Chondrocyte (in vitro differentiated cells): ENCODE measurements around the gene FIGLA. TPM values are rescaled to one million over a fixed set of nuclear protein-coding genes. Genes with fewer than 3 reads are reported as not detected.

ENCODE experiments used
- DNase-seq: peaks from one replicate; pipeline ENCODE4 v3.0.0; 2021; ENCODE audit warnings: mixed read lengths, low spot score
- H3K27ac Mint-ChIP-seq: one replicate; pipeline ENCODE4 v1.8.0; 2021; ENCODE audit warnings: mild to moderate bottlenecking, moderate library complexity, mixed read lengths; ENCODE audit not compliant: unreplicated experiment
- H3K27me3 Mint-ChIP-seq: 2 replicates; pipeline ENCODE4 v1.8.0; 2021; ENCODE audit warnings: low read depth, mixed read lengths
- H3K36me3 Mint-ChIP-seq: 2 replicates; pipeline ENCODE4 v1.8.0; 2021; ENCODE audit warnings: low read depth, mixed read lengths
- H3K4me1 Mint-ChIP-seq: 2 replicates; pipeline ENCODE4 v1.8.0; 2021; ENCODE audit warnings: low read depth, mild to moderate bottlenecking, mixed read lengths
- H3K4me3 Mint-ChIP-seq: one replicate; pipeline ENCODE4 v1.8.0; 2021; ENCODE audit warnings: mild to moderate bottlenecking, moderate library complexity, mixed read lengths; ENCODE audit not compliant: unreplicated experiment
- H3K9me3 Mint-ChIP-seq: 2 replicates; pipeline ENCODE4 v1.8.0; 2021; ENCODE audit warnings: low read depth, mixed read lengths
- total RNA-seq: library from RNA; stranded (reverse); gene quantifications from 3 replicates; pipeline ENCODE4 v1.2.1, GENCODE V29; 2021
- TF ChIP-seq, protein P1 (sequence below): fragments of 200-600 bp; sonication (generic); IDR thresholded peaks from 2 replicates; pipeline ENCODE4 v1.5.0; 2021; ENCODE audit warnings: antibody characterized with exemption, mild to moderate bottlenecking, moderate library complexity

Gene FIGLA
- total RNA-seq, 1 donor from 2014 or later, result not detected

DNA sequence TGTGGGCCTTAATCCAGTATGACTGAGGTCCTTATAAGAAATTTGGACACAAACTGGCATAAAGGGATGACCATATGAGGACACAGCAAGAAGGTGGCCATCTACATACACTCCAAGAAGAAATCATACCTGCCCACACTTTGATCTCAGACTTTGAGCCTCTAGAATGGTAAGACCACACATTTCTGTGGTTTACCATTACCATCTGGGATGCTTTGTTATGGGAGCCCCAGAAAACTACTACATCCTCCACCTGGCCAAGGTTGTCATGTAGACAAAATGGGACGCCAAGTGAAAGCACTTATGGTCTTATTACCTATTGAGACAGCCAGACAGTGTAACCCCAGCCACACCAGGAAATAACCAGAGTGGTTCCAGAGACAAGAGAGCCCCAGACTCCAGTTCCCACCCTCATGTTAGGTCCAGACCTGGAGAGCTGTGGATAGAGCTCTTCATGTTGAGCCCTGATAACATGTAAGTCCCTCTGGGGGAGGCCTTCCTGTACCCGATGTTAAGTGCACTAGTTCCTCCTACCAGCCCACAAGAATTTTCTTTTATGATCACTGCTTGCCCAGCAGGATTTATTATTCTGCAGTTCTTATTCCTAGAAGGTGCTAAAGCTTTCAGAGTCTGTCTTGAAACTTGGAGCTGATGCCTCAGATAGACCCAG lies 17.8 kb downstream of the FIGLA start:
- no peak overlapping the region for H3K27ac Mint-ChIP-seq
- H3K9me3 Mint-ChIP-seq, result no peaks in the 10 kb centered on the region

DNA sequence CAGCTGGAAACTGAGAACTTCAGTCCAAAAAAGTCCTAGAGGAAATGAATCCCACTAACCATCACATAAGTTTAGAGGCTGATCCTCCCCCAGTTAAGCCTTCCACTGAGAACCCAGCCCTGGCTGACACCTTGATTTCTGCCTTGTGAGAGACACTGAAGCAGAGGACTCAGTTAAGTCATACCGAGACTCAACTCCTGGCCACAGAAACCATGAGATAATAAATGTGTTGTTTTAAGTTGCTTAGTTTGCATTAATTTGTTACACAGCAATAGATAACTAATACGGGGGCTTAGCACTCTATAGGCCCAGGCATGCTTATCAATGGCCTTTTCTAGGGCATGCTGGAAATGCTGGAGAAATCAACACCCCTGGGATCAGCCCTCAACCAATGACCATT lies 19.0 kb downstream of the FIGLA start:
- Mint-ChIP-seq H3K27ac (no peak overlapping the region), H3K4me3 (no peak overlapping the region), H3K36me3 (peaks cover 2% of the 10 kb centered on the region), H3K4me1 (peaks cover 7% of the 10 kb centered on the region), H3K9me3 (no peaks in the 10 kb centered on the region), H3K27me3 (peaks cover 77% of the 10 kb centered on the region)
- DNase-seq, result no peak
- TF ChIP-seq, protein P1, sequence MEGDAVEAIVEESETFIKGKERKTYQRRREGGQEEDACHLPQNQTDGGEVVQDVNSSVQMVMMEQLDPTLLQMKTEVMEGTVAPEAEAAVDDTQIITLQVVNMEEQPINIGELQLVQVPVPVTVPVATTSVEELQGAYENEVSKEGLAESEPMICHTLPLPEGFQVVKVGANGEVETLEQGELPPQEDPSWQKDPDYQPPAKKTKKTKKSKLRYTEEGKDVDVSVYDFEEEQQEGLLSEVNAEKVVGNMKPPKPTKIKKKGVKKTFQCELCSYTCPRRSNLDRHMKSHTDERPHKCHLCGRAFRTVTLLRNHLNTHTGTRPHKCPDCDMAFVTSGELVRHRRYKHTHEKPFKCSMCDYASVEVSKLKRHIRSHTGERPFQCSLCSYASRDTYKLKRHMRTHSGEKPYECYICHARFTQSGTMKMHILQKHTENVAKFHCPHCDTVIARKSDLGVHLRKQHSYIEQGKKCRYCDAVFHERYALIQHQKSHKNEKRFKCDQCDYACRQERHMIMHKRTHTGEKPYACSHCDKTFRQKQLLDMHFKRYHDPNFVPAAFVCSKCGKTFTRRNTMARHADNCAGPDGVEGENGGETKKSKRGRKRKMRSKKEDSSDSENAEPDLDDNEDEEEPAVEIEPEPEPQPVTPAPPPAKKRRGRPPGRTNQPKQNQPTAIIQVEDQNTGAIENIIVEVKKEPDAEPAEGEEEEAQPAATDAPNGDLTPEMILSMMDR, result no peak

More for the DNA sequence above, 17.8 kb downstream of the FIGLA start:
- Mint-ChIP-seq H3K27me3 (peaks cover 79% of the 10 kb centered on the region), H3K36me3 (peaks cover 2% of the 10 kb centered on the region), H3K4me1 (peaks cover 3% of the 10 kb centered on the region), H3K4me3 (no peak overlapping the region)
- no peak for DNase-seq
- TF ChIP-seq, protein P1, result no peak

DNA sequence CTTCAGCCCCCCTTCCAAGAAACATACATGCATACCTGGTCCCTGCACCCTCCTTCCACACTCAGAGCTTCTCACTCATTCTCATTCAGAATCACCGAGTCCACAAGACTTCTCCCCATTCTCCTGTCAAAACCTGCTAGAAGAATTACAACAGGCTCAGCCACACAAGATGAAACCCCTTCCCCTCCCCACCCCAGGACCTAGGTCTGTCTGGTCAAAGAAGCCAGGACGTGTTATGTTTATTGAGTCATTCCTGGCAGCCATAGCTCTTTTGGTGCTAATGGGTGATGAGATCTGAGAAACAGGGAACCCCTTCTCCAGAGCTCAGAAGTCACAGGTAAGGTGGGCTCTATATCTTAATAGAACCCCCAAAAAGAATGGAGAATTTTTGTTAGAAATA lies 21.0 kb downstream of the FIGLA start:
- DNase-seq, result no peak
- H3K4me3 Mint-ChIP-seq, result no peak overlapping the region
- H3K4me1 Mint-ChIP-seq, result peaks cover 8% of the 10 kb centered on the region
- H3K36me3 Mint-ChIP-seq, result peaks cover 2% of the 10 kb centered on the region
- TF ChIP-seq, protein P1, result no peak
- H3K9me3 Mint-ChIP-seq, result no peaks in the 10 kb centered on the region
- peaks cover 75% of the 10 kb centered on the region for H3K27me3 Mint-ChIP-seq
- H3K27ac Mint-ChIP-seq, result no peak overlapping the region

DNA sequence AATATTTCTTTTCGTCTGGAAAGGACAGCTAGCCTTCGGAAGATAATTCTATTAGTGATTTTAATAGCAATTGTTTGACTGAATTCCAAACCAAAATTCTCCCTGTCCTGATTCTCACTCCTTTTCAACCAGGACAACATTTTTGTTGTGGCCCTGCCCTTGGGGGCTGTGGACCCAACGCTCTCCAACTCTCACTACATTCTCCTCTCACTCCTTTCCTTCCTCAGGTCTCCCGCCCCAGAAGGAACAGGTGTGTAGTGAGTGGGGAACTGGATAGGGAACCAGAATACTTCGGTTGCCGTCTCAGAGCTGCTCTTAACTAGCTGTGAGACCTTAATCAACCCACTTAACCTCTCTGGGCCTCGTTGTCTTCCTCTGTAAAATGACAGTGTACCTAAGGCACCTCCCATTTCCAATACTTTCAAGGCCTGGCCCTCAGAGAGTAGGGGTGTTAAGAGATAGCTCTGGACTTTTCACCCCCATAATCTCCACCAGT lies 21.8 kb downstream of the FIGLA start:
- H3K27me3 Mint-ChIP-seq, result peaks cover 72% of the 10 kb centered on the region
- H3K9me3 Mint-ChIP-seq, result no peaks in the 10 kb centered on the region
- no peak for DNase-seq
- H3K27ac Mint-ChIP-seq, result no peak overlapping the region
- H3K4me1 Mint-ChIP-seq, result peaks cover 8% of the 10 kb centered on the region
- TF ChIP-seq, protein P1, result no peak
- peaks cover under 1% of the 10 kb centered on the region for H3K36me3 Mint-ChIP-seq
- peak overlapping the region; percentile 43 for H3K4me3 Mint-ChIP-seq

DNA sequence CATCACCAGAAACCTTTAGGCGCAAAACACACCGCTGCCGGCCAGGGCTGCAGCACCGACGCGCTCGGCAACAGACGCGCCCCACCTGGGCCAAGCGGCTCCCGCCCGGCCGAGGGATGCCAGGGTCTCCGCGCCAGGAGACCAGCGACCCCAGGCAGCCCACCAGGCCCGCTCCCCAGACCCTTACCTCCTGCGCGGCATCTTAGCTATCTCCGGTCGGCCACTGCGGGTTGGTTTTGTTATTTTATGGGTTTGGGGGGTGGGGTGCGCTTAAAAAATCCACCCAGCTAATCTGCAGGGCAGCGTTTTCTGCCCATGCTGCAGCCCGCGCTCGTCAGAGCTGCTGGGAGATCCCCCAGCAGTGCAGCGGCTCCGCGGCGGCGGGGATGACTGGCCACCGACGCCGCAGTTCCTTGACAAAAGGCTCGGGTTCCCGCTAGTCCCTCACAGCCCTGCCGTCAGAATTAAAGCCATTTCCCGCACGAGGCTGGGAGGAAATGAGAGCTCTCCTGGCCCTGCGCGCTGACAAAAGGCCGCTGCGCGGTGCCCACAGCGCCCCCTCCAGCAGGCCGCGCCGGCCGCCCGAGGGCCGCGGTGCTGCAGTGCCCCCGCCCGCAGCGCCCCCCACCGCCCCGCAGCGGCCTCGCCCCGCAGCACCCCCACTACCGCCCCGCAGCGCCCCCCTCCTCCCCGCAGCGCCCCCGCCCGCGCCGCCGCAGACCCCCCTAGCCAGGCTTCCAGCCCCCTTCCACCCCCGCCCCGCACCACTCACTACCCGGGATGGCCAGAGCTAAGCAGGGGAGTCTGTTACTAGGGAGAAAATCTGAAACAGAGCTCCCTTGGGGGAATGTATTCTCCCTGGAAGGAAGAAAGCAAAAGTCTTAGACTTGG lies 22.5 kb downstream of the FIGLA start, which contains the start of gene ADD2:
Gene ADD2, minus strand, starts transcription at position 502 of the 891 bp plus-strand sequence. CDS start 61,792 bp downstream, outside the sequence.
- TF ChIP-seq, protein P1, result peak; percentile 61
- DNase-seq, result no peak
- H3K27ac Mint-ChIP-seq, result no peak within 1 kb of the TSS
- peak within 1 kb of the TSS; percentile 61 for H3K4me3 Mint-ChIP-seq
- no peaks in the 10 kb centered on the region for H3K9me3 Mint-ChIP-seq
- no peaks in the 10 kb centered on the region for H3K36me3 Mint-ChIP-seq
- peaks cover 8% of the 10 kb centered on the region for H3K4me1 Mint-ChIP-seq
- H3K27me3 Mint-ChIP-seq, result peaks cover 69% of the 10 kb centered on the region
